ENCODE results near the gene IL17RD. TPM values are rescaled to one million over a fixed set of nuclear protein-coding genes. Genes with fewer than 3 reads are reported as not detected.

The IL17RD gene
- total and polyA plus RNA-seq, 2 donors (not counting 1 experiment from before 2014, with no cell fraction given): 0.05 TPM; not detected in 1

DNA sequence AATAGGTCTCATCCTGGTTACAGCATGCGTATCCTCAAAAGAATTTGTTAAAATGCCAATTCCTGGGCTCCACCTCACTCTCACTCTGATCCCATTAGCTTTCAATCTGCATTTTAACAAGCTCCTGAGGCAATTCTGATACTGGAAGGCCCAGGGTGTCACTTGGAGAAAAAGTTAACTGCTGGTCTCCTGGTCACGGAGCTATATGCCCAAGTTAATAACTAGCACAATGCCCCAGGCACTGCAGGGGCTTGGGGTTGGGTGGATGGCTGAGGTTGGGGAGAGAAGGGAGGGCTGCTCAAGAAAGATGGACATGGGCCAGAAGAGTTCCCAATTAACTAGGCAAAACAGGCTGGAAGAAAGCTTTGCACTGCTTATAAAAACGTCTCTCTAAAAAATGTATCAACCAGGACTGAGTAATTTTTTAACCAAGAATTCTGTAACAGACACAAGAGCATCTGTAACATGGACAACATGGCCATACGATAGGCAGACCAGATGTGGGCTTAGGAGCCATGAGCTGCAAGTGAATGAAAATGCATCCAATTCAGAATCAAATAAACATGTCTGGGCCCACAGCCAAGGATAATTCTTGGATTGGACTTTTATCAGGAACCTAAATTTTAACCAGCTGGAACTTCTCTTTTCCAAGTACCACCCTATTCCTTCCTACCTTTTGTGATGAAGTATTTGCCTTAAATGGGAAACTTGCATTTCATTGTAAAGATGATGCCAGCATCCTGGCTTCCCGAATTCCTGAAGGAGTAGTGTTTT lies 4.2 kb downstream of the IL17RD start:
- no peaks in the 10 kb centered on the region for H4K20me1 ChIP-seq (ENCODE audit: control insufficient read depth, insufficient read depth, low read length, poor library complexity, severe bottlenecking)
- Mint-ChIP-seq H3K27ac (no peak overlapping the region), H3K27me3 (peaks cover 58% of the 10 kb centered on the region), H3K4me3 (no peak overlapping the region), H3K9me3 (ENCODE audit: insufficient read depth) (no peaks in the 10 kb centered on the region), H3K4me1 (peaks cover 16% of the 10 kb centered on the region)
- TF ChIP-seq EZH2 (IDR thresholded peaks at IDR 0.05; ENCODE audit: borderline replicate concordance, insufficient read depth, low read depth, low read length, poor library complexity, severe bottlenecking): no peak
- TF ChIP-seq, protein P1, sequence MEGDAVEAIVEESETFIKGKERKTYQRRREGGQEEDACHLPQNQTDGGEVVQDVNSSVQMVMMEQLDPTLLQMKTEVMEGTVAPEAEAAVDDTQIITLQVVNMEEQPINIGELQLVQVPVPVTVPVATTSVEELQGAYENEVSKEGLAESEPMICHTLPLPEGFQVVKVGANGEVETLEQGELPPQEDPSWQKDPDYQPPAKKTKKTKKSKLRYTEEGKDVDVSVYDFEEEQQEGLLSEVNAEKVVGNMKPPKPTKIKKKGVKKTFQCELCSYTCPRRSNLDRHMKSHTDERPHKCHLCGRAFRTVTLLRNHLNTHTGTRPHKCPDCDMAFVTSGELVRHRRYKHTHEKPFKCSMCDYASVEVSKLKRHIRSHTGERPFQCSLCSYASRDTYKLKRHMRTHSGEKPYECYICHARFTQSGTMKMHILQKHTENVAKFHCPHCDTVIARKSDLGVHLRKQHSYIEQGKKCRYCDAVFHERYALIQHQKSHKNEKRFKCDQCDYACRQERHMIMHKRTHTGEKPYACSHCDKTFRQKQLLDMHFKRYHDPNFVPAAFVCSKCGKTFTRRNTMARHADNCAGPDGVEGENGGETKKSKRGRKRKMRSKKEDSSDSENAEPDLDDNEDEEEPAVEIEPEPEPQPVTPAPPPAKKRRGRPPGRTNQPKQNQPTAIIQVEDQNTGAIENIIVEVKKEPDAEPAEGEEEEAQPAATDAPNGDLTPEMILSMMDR (IDR thresholded peaks at IDR 0.05): no peak
- no peak for ATAC-seq (ENCODE audit: low read depth)
- peaks cover 0 to 4% (median 0%) of the 10 kb centered on the region in 3 donors for H3K9me3 ChIP-seq (ENCODE audit: control extremely low read depth in 1 of 3, control insufficient read depth in 2 of 3, insufficient read depth in 1 of 3, low read length in 2 of 3)
- no peaks in the 10 kb centered on the region for H3K36me3 ChIP-seq (replicated peaks in 1 of 2; ENCODE audit: control extremely low read depth in 1 of 2, control insufficient read depth in 1 of 2, extremely low read depth in 1 of 2, insufficient read depth in 2 of 2, low read length in 1 of 2)
- H3K27ac ChIP-seq (ENCODE audit: low read length in 2 of 2): no peak overlapping the region
- ChIA-PET CTCF (interaction anchor here (1.9 kb wide), 1 partner anchor 9 kb away, joined by 13 read pairs; no protein-coding TSS in a partner anchor), POLR2A (no interaction called here)
- no peak overlapping the region for H3K9ac ChIP-seq (ENCODE audit: low read length)
- H3K27me3 ChIP-seq (replicated peaks in 1 of 4; ENCODE audit: control extremely low read depth in 1 of 4, control insufficient read depth in 3 of 4, insufficient read depth in 4 of 4, low read length in 3 of 4): peaks cover 0 to 61% (median 29%) of the 10 kb centered on the region in 4 experiments
- intact Hi-C loops (cut with micrococcal nuclease): loop anchor here (10.0 kb wide), 1 partner anchor 844 kb away; the partner anchor contains the start of gene FLNB
- H3K4me3 ChIP-seq (ENCODE audit: control extremely low read depth in 1 of 5, extremely low read depth in 1 of 5, insufficient read depth in 1 of 5, low read depth in 2 of 5, low read length in 4 of 5): no peak overlapping the region
- no peak overlapping the region for H2AFZ ChIP-seq (ENCODE audit: insufficient read depth, low read depth, low read length, poor library complexity, severe bottlenecking)
- WGBS (ENCODE audit: insufficient coverage): 59% methylated on average over 4 of the region's 5 CpGs
- no peak for DNase-seq
- H3K4me2 ChIP-seq (replicated peaks; ENCODE audit: low read depth, low read length, poor library complexity, severe bottlenecking): no peak overlapping the region
- peaks cover 23% of the 10 kb centered on the region in 2 donors for H3K4me1 ChIP-seq (ENCODE audit: control insufficient read depth in 2 of 2, insufficient read depth in 2 of 2, low read length in 2 of 2)
- no peaks in the 10 kb centered on the region for H3K79me2 ChIP-seq (ENCODE audit: control insufficient read depth, insufficient read depth, low read length)

Measured in B cell (primary cell).